Dermis blood vessel endothelial cell (primary cell): ENCODE measurements around the gene SLC6A6. TPM values are rescaled to one million over a fixed set of nuclear protein-coding genes. Genes with fewer than 3 reads are reported as not detected.
"Not testable (repeated sequence)": the region's sequence is repeated elsewhere in the genome, so short reads cannot be mapped to it uniquely, and the experiment has no call there.

Experiments used
- DNase-seq: peaks from one replicate; pipeline ENCODE4 v3.0.0; 2010
- total RNA-seq: library from RNA; depleted of rRNA; stranded (reverse); fragments of >200 nt; gene quantifications from 2 replicates; pipeline ENCODE4 v1.2.3, GENCODE V29; 2014

SLC6A6 gene
- total RNA-seq, 1 donor from 2014 or later = 10.9 TPM

DNA sequence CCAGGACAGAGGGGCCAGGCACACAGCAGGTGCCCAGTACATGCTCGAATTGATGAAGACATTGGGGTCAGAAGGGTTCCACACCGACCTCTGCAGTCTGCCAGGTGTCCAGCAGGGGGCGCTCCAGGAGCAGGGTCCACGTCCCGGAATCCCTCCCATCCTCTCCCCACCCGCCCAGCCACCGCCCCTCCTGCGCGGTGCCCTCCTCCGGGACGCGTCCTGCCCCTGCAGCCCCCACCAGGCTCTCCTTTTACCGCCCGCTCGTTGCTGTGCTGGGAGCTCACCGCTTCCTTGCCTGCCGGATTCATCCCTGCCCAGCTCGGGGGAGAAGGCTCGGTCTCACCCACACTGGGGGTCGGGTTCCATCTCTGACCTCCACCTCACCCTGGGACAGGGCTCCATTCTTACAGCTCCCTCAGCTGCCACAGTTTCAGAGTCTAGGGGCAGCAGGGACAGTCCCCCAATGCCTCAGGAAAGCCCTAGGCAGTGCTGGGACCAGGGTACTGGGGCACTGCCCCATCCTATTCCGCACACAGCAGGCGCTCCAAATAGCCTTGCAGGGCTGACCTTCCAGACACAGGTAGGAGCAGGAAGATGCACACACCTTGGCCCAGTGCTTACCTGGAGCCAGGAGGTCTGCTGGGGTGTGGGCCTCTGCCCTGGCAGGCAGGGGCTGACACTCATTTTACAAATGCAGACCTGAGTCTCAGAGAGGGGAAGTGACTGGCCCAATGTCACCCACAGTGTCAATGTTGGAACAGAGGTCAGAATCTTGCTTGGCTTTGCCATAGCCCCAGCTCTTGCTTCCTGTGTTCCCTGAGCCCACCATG is 106.8 kb downstream of the SLC6A6 start:
- peak; percentile 66 for DNase-seq

DNA sequence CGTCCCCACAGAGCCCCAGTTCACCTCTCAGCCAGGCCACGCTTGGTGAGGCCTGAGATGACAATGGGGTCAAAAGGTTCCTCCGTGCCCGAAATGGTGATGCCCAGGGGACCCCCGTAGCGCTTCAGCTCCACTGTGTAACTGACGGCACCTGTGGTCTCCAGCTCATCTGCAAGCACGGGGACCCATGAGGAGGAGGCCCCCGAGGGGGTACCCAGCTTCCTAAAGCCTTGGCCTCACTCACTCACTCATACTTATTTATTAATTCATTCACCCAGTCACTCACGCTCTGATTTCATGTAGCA is 107.3 kb downstream of the SLC6A6 start:
- no peak for DNase-seq

DNA sequence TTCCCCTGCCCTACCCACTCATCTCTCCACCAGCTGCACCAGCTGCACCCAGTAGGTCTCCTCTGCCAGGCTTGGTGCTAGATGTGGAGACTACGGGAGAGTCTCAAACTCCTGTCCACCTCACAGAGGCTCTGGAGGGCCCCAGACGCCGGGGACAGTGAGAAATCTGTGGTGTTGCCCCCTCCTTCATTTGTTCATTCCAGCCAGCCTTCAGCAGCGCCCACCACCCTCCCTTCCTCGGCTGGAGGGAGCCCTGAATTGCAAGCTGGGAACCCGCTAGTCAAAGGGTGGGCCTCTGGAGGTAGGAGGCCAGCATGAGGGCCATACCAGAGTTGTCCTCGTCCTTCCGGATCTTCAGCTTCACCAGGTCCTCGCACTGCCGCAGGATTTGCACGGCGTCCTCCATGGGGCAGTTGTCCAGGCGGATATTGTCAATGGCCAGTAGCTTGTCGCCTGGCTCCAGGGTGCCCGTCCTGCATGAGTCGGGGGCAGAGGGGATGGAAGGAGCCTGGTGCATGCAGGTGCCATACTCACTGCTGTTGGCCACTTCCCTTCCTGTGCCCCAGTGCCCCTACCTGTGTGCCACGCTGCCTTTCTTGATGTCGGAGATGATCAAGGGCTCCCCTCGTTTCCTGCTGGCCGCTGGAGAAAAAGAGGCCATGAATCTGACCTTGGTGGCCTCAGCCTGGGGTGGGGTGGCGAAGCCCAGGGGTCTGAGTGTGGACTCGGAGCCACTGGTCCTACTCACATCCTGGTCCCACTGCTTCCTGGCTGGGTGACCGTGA is 108.6 kb downstream of the SLC6A6 start:
- no peak for DNase-seq

DNA sequence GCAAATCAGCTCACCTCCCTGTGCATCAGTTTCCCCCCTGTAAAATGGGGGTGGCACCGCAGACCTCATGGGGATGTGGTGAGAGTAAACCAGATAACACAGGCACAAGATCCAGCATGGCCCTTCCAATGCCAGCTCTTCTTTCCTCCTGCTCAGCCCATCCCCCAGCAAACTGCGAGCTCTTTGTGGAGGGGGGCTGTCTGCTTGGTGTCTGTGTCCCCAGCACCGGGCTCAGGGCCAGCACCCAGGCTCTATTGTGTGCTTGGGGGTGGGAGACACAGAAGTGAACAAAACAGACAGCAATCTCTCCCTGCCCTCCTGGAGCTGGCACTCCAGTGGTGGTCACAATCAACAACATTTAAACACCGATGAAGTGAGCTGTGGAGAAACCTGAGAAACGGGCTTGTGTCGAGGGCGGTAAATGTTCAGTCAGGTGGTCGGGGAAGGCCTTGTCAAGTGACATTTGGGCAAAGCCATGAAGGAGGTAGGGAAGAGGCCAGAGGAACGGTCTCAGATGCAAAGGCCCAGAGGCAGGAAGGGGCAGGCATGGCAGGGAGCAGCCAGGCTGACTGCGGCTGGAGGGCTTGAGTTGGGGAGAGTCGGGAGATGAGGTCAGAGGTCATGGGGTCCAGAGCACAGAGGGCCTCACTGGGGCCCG is 109.3 kb downstream of the SLC6A6 start:
- no peak for DNase-seq

DNA sequence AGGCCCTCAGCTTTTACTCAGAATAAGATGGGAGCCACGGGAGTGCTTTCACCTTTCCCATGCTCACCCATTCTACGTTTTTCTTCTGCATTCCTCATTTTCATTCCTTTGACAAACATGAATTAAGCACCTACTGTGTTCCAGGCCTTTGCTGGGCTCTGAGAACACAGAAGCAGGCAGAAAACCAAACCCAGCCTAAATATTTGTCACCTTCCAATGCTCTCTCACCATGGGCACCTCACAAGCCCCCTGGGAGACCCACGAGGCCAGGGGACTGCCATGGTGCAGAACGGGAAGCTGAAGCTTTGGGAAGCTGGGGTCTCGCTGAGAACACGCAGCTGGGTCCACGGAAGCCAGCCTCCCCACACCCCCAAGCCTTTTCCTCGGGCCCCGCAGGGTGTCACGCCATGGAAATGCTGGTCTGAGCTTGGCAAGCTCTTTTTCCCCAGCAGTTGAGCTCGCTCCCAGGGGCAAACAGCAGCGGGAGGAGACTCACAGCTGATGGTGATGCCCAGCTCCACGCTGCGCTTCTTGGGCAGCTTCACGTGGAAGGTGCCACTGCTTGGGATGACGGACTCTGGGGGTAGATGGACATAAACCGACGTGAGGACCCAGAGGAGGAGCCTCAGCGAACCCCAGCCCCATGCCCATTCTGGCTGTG is 110.0 kb downstream of the SLC6A6 start:
- DNase-seq = no peak

DNA sequence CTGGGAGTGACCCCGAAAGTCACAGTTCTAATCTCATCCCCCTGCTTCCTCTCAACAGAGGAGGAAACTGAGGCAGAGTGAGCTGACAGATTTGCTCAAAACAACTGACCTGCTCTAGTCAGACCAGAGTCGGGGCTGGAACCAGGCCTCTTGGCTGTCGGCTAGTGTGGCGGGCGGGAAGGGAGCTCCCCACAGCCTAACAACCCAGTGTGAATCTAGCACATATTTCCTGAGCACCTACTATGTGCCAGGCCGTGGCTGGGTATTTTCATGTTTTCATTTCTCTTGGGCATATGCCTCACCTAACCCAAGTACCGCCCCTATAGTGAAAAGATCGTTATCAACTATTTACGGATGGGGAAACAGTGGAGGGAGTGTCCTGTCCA is 110.5 kb downstream of the SLC6A6 start:
- DNase-seq = no peak

DNA sequence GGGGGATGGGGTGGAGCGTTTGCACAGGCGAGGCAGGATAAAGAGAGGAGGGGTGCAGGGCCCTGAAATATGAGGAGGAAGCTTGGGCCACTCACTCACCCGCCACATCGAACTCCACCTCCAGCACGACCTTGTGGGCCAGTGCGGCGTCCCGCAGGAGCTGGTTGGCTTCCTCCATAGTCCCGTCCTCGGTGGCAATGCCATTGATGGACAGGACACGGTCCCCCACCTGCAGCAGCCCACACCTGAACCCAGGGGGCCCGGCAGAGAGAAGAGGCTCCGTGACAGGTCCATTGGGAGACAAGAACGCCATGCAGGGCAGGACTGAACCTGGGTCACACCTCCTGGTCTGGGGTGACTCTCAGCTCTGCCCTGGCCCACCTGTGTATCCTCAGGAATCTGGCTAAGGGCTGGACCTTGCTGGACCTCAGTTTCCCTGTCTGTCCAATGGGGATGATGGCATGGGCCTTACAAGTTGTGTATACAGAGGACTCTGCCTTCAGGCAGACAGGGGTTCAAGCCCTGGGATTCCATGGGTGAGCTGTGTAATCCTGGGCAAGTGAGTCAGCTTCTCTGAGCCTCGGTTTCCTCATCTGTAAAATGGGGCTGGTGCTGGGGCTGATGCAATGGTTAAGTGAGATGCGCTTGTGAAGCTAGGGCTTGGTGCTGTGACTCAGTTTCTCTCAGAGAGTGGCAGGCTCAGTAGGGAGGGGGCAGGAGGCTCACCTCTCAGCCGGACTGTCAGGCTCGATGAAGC is 111.3 kb downstream of the SLC6A6 start:
- DNase-seq = no peak

DNA sequence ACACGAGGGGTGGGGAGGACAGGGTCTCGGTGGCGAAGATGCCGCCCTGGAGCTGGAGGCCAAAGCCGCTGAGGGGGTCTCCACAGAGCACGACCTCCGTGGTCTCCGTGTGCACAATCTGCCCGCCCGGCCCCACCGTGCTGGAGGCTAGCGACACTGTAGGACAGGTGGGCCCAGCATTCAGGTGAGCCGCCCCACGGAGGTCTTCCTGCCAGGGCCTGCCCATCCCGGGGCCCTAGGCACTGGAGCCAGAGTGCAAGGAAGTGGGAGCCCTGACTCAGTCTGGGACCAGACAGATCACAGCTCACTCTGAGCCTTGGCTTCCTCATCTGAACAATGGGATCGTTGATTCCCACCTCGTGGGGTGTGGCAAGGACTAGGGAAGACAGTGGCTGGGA is 111.9 kb downstream of the SLC6A6 start:
- no peak for DNase-seq

DNA sequence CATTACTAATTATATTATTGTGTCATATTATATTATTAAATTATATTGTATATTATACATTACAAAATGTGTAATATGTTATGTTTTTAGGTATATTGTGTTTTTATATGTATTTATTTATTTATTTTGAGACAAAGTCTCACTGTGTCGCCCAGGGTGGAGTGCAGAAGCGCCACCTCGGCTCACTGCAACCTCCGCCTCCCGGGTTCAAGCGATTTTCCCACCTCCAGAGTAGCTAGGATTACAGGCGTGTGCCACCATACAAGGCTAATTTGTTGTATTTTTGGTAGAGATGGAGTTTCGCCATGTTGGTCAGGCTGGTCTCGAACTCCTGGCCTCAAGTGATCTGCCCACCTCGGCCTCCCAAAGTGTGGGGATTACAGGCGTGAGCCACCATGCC is 113.1 kb downstream of the SLC6A6 start:
- not testable (repeated sequence) for DNase-seq

DNA sequence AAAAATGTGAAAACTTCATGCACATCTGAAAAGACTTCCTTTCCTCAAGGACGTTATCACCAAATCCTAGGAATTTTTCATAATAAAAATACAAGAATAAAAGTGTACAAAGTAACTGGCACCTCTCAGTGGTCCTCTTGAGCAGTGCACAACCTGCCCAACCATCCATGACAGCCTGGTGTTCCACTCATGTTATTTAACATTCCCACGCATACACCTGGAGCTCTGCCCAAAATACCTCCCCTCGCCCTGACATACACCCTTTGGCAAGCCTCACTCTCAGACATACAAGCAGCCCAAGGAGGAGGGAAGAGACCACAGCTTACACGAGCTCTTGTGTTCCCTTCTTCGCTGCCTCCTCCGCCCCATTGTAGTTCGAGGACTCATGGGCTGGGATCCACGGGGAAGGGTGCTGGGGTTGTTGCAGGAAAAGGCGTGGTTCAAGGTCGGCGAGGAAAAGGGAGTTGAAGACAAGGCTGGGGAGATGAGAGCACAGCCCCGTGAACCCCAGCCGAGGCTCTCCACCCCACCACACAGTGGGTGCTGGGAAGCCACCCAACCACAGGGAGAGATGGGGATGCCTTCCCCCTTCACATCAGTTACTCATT is 114.4 kb downstream of the SLC6A6 start:
- DNase-seq = no peak

DNA sequence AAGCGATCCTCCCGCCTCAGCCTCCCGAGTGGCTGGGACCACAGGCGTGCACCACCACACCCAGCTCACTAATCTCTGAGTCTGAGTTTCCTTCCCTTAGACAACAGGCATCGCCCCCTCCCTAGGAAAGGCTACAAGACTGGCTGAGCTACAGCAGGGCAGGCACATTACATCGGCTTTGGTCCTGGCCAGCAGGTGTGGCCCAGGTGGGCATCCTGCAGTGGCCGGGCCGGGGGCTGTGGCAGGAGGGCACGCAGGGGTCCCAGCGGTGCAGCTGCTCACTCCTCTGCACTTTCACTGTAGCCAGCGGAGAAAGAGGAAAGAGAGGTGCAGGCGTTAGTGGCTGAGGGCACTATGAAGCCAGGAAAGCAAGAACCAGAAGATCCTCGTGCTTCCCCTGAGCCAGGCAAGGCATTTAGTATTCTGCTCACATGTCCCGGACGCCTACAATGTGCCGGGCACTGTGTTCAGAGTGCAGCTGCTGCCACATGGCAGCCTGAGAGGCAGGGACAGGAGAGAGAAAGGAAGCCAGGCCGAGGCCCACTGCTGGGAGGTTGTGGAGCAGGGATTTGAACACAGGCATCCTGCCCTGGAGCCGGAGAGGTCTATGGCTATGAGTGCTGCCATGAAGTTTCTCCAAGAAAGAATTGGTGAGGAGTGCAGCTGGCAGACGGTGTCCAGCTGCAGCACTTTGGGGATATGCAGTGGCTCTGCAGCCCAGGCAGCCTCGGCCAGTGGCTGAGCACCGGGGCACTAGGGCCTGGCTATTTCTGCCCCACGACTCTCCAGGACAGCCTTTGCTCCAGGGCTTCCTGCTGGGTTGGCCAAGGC is 115.4 kb downstream of the SLC6A6 start:
- no peak for DNase-seq

DNA sequence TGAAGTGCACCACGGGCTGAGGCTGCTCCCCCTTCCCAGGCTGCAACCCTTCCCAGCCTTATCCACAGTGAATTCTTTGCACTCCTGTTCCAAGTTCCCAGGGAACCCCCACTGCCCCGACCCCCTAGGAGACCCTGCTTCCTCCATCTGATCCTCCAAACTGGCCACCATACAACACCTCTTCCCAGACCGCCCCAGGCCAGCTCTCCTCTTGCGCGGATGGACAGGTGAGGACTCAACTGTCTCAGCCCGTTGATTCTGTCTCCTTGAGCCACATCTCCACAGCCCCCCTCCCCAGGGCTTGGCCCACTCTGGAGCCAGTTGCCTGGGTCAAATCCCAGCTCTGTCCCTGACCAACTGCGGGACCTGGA is 116.0 kb downstream of the SLC6A6 start:
- no peak for DNase-seq

DNA sequence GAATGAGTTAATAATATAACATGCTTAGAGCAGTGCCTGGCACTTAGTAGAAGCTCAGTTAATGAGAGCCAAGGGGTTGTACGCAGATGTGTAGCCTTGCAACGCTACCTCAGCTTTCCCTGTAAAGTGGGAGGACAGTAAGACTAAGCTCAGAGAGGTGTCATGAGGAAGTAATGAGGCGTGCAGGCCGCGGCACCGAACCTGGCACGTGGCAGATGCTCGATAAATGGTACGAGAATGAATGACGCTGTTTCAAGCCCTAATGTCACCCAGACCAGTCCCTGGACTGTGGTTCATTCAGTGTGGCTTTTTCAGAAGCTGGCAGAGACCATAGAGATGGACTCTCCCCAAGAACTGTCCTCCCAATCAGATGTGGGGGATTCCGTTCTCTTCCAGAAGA is 116.5 kb downstream of the SLC6A6 start:
- DNase-seq = no peak

DNA sequence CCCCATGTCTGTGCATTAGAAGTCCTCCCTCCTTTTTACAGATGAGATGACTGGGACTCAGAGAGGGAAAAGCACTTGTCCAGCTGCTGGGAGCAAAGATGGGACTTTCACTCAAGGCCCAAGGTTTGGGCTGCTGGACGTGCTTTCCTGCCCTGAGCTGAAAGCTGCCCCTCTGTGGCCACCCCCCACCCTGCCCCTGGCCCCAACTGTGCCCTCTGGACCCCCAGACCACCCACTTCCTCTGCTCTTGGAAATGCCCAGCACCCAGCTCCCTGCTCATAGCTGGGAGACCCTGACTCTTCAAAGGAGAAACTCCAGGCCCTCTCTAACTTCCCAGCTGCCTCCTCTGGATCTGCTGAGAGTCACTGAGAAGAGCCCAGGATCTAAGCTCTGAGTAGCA is 117.0 kb downstream of the SLC6A6 start:
- DNase-seq = no peak

DNA sequence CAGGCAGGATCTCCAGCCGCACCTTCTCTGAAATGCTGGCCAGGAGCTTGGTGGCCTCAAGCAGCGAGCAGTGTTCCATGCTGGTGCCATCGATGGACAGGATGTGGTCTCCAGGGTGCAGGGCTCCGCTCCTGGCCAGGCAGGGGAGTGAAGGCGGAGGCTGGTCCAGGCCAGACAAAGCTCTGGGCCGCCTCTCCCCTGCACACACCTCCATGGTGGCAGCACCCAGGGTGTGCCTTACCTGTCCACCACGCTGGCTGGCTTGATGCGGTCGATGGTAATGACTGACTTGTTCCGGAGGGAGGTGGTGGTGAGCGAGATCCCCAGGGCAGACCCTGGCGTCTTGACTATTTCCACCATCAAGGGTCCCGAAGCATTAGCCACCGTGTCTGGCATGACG is 117.7 kb downstream of the SLC6A6 start:
- DNase-seq = no peak

DNA sequence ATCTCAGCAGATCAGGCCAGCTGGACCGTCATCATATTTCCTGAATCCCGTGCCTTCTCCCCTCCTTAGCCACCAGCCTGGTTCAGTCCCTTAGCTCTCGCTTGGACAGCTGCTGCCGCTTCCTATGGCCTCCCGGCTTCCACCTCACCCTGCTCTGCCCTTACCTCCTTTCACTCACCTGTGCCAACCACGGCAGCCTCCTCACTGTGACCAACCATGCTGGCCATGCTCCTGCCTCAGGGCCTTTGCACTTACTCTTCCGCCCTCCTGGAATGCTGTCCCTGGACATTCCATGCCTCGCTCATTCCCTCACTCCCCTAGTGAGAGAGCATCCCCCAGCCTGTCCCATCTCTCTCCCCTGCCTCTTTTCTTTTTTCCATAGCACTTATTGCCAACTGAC is 118.6 kb downstream of the SLC6A6 start:
- DNase-seq = no peak

DNA sequence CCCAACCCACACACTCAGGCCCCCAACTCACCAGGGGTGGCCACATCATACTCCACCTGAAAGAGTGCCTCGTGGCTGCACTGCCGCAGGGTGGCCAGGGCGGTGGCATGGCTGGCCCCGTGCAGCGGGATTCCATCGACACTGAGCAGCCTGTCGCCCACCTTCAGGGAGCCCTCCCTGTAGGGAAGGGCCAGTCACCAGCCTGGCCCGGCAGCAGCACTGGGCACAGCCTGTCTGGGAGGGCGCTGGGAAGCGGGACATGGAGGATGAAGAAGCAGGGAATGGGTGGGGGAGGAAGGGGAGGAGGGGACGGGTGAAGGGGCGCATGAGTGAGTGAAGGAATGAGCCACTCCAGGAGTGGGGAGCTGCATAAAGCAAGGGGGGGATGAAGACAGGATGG is 119.2 kb downstream of the SLC6A6 start:
- no peak for DNase-seq

DNA sequence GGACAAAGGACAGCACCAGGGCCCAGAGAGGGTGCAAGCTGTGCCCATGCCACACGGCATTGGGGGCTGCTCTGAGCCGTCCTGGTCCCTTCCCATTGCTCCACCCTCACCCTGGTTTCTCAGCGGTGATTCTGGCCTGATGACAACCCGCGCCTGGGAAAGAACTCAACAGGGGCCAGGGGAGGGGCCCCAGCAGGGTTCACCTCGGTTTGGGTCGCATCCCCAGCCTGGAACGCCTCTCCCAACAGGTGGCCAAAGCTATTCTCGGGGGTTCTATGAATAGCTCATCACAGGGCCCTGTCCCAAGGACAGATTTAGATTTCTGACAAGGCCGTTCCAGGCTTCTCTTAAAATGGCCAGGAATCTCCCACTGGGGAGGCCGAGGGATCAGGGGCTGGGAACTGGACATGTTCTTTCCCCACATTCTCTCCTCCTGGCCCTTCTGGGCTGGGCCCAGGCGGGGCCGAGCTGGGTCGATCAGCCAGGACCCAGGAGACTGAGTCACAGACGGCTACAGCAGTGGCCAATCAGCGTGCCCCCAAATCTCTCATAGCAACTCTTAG is 119.8 kb downstream of the SLC6A6 start:
- DNase-seq = no peak

DNA sequence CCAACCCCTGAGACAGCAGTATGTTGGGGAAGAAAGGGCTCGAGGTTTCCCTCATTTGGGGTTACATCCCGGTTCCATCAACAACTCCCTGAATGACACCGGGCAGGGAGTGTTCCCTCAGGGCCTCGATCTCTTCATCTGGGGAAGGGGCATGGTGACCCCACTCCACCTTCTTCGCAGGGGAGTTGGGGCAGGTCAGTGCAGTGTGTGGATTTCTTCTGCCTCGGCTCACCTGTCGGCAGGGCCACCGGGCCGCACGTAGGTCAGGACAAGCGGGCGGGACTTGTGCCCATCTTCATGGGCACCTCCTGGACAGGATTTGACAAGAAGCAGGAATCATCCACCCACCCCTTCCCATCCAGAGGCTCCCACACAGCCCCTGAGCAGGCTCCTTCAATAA is 120.4 kb downstream of the SLC6A6 start:
- no peak for DNase-seq

DNA sequence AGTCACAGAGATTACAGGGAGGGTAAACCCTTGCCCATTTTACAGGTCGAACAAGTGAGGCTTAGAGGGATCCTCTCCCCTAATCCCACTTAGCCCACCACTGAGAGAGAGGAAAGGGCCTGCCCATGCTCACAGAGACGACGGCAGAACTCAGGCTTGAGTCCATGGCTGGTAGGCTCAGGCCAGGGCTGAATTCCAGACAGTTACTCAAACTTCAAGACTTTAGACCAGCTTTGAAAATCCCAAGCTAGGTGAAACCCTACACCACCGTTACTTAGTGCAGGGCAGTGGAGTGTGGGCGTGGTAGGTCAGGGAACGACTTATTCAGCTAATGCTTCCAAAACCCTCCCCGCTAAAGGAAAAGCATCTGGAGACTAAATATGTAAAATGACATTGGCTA is 121.4 kb downstream of the SLC6A6 start:
- DNase-seq = no peak

DNA sequence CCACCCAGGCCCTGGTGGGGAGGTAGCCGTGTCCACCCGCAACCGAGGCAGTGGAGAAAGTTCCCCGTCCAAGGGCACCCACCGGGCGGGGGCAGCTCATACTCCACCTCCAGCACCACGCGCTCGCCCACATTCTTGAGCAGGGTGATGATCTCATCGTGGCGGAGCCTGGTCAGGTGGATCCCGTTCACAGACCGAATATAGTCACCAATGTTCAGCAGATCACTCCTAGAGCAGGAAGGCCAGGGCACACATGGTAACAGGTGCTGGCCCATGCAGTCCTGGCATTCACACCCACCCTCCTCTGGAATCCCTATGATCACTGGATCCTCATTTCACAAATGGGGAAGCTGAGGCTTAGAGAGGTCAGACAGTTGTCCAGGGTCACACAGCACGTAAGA is 121.9 kb downstream of the SLC6A6 start:
- no peak for DNase-seq
